ENCODE measurements around the gene GIGYF2. TPM values are rescaled to one million over a fixed set of nuclear protein-coding genes. Genes with fewer than 3 reads are reported as not detected.

GIGYF2 gene
- total and polyA plus RNA-seq, 2 of the 13 experiments (the other 11 are each of a cell fraction or from before 2014, with no cell fraction given) = 44.9 to 73.5 TPM

DNA sequence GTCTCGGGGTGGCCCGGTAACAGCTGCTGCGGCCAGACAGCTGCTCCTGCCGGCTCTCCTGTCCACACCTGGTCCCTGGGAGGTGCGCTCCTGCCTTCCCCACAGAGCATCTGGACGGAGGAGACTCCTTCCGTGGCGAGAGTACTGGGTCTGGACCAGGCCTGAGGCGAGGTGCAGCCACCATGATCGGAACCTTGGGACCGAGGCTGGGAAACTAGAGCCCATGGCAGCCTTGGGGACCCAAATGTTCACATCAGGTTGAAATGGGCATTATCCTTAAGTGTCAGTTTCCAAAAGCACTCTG lies 628 bp downstream of the GIGYF2 start (continued):
- TF ChIP-seq ZNF547 (CRISPR knock-in tag; IDR thresholded peaks at IDR 0.05) = 0 out of 2 replicates have a peak, but pooled peaks have one; percentile 87
- no peak for TF ChIP-seq RAD51 (IDR thresholded peaks at IDR 0.05; ENCODE audit: borderline replicate concordance)
- no peak for TF ChIP-seq PHF5A (CRISPR knock-in tag; IDR thresholded peaks at IDR 0.05; ENCODE audit: low read depth, unreplicated experiment)
- TF ChIP-seq HNRNPL (IDR thresholded peaks at IDR 0.05; ENCODE audit: low read depth, low read length) = no peak
- no peak for TF ChIP-seq ZNF577 (CRISPR knock-in tag; IDR thresholded peaks at IDR 0.05; ENCODE audit: borderline replicate concordance, low read depth)
- TF ChIP-seq NFE2L1 (CRISPR knock-in tag; IDR thresholded peaks at IDR 0.05; ENCODE audit: borderline replicate concordance) = no peak
- no peak for TF ChIP-seq KDM6A (CRISPR knock-in tag; IDR thresholded peaks at IDR 0.05; ENCODE audit: low read depth)
- no peak for TF ChIP-seq ELF4 (CRISPR knock-in tag; IDR thresholded peaks at IDR 0.05; ENCODE audit: borderline replicate concordance)
- no peak for TF ChIP-seq CC2D1A (CRISPR knock-in tag; IDR thresholded peaks at IDR 0.05)
- TF ChIP-seq SMAD1 (CRISPR knock-in tag; IDR thresholded peaks at IDR 0.05; ENCODE audit: borderline replicate concordance, low read depth) = 0 out of 2 replicates have a peak, but pooled peaks have one; percentile 30
- TF ChIP-seq ZNF639 (CRISPR knock-in tag; conservative IDR thresholded peaks at IDR 0.05) = 0 out of 2 replicates have a peak, but pooled peaks have one; percentile 43
- TF ChIP-seq MATR3 (CRISPR knock-in tag; IDR thresholded peaks at IDR 0.05) = 0 out of 2 replicates have a peak, but pooled peaks have one; percentile 67
- no peak for TF ChIP-seq GABPA (IDR thresholded peaks at IDR 0.05; ENCODE audit: low read depth, low read length)
- no peak for TF ChIP-seq GABPA (CRISPR knock-in tag; IDR thresholded peaks at IDR 0.05; ENCODE audit: low read depth)
- peak; percentile 52; the same call in 1 of the 2 replicates for TF ChIP-seq ZNF784 (CRISPR knock-in tag; IDR thresholded peaks at IDR 0.05; ENCODE audit: borderline replicate concordance)
- TF ChIP-seq ZNF124 (CRISPR knock-in tag; IDR thresholded peaks at IDR 0.05) = no peak
- TF ChIP-seq ZSCAN21 (CRISPR knock-in tag; IDR thresholded peaks at IDR 0.05; ENCODE audit: borderline replicate concordance) = 0 out of 2 replicates have a peak, but pooled peaks have one; percentile 6
- no peak for TF ChIP-seq SRSF9 (IDR thresholded peaks at IDR 0.05; ENCODE audit: borderline replicate concordance, insufficient read depth, low read depth, low read length, poor library complexity, severe bottlenecking)
- TF ChIP-seq, protein P1, sequence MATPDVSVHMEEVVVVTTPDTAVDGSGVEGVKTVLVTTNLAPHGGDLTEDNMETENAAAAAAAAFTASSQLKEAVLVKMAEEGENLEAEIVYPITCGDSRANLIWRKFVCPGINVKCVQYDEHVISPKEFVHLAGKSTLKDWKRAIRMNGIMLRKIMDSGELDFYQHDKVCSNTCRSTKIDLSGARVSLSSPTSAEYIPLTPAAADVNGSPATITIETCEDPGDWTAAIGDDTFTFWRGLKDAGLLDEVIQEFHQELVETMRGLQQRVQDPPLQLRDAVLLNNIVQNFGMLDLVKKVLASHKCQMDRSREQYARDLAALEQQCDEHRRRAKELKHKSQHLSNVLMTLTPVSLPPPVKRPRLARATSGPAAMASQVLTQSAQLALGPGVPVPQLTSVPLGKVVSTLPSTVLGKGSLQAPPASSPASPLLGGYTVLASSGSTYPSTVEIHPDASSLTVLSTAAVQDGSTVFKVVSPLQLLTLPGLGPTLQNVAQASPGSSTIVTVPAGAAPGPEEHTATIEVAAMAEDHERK (CRISPR knock-in tag; IDR thresholded peaks at IDR 0.05; ENCODE audit: low read depth) = no peak
- no peak for TF ChIP-seq YEATS2 (CRISPR knock-in tag; IDR thresholded peaks at IDR 0.05; ENCODE audit: borderline replicate concordance)
- TF ChIP-seq ZBTB26 (CRISPR knock-in tag; IDR thresholded peaks at IDR 0.05; ENCODE audit: borderline replicate concordance) = no peak
- peak; percentile 14; the same call in 1 of the 2 replicates for TF ChIP-seq ZNF839 (CRISPR knock-in tag; IDR thresholded peaks at IDR 0.05; ENCODE audit: borderline replicate concordance)
- TF ChIP-seq NFRKB (IDR thresholded peaks at IDR 0.05) = no peak
- no peak for TF ChIP-seq ZBTB49 (CRISPR knock-in tag; IDR thresholded peaks at IDR 0.05; ENCODE audit: borderline replicate concordance)
- TF ChIP-seq NFIC (IDR thresholded peaks at IDR 0.05; ENCODE audit: low read length) = no peak
- no peak for TF ChIP-seq POLR2A (IDR thresholded peaks at IDR 0.05; ENCODE audit: insufficient read depth in 1 of 2, low read depth in 2 of 2, low read length in 2 of 2)
